Neural cell (in vitro differentiated cells): ENCODE results near the gene OSBP2. TPM values are rescaled to one million over a fixed set of nuclear protein-coding genes. Genes with fewer than 3 reads are reported as not detected.

Experiments used
- H2AFZ ChIP-seq: fragments of 200-600, 300-800 bp; sonication (generic), shearing (Covaris generic); 2 replicates; pipeline ENCODE4 v1.6.0; 2014; ENCODE audit warnings: low read depth, mild to moderate bottlenecking, antibody characterized with exemption, low read length, moderate library complexity
- H3F3A ChIP-seq: fragments of 200-600 bp; shearing (Covaris generic); 2 replicates; pipeline ENCODE4 v1.6.1; 2016; ENCODE audit warnings: mild to moderate bottlenecking, moderate library complexity, mixed read lengths, antibody characterized with exemption, low read length; ENCODE audit not compliant: insufficient read depth, poor library complexity, severe bottlenecking
- H3K27ac ChIP-seq: fragments of 200-600, 300-800 bp; sonication (generic), shearing (Covaris generic); 2 replicates; pipeline ENCODE4 v1.5.1; 2014; ENCODE audit warnings: mild to moderate bottlenecking, low read length, moderate library complexity
- H3K27me3 ChIP-seq: fragments of 300-800, 200-600 bp; sonication (generic), shearing (Covaris generic); 2 replicates; pipeline ENCODE4 v1.6.0; 2014; ENCODE audit warnings: mild to moderate bottlenecking, low read depth, low read length, moderate library complexity; ENCODE audit not compliant: insufficient read depth
- H3K36me3 ChIP-seq: fragments of 300-800, 200-600 bp; sonication (generic), shearing (Covaris generic); 2 replicates; pipeline ENCODE4 v1.5.1; 2014; ENCODE audit warnings: mild to moderate bottlenecking, antibody characterized with exemption, low read length, moderate library complexity; ENCODE audit not compliant: insufficient read depth
- H3K4me2 ChIP-seq: fragments of 300-800, 200-600 bp; sonication (generic), shearing (Covaris generic); 2 replicates; pipeline ENCODE4 v1.6.0; 2014; ENCODE audit warnings: mild to moderate bottlenecking, low read length
- H3K4me3 ChIP-seq: fragments of 300-800, 200-600 bp; sonication (generic), shearing (Covaris generic); 2 replicates; pipeline ENCODE4 v1.5.1; 2014; ENCODE audit warnings: mild to moderate bottlenecking, low read length, moderate library complexity
- H3K79me2 ChIP-seq: fragments of 200-600 bp; shearing (Covaris generic); replicated peaks from 2 replicates; pipeline ENCODE4 v1.6.0; 2014; ENCODE audit warnings: mild to moderate bottlenecking, low read length, moderate library complexity; ENCODE audit not compliant: insufficient read depth
- H3K9ac ChIP-seq: fragments of 300-800, 200-600 bp; sonication (generic), shearing (Covaris generic); 2 replicates; pipeline ENCODE4 v1.6.1; 2016; ENCODE audit warnings: mild to moderate bottlenecking, low read length, mixed read lengths
- H3K9me2 ChIP-seq: fragments of 200-600 bp; shearing (Covaris generic); 2 replicates; pipeline ENCODE4 v1.6.1; 2016; ENCODE audit warnings: mild to moderate bottlenecking, low read length, mixed read lengths; ENCODE audit not compliant: insufficient read depth
- H3K9me3 ChIP-seq: fragments of 200-600, 300-800 bp; sonication (generic), shearing (Covaris generic); 2 replicates; pipeline ENCODE4 v1.6.1; 2016; ENCODE audit warnings: mild to moderate bottlenecking, mixed run types, low read length, moderate library complexity, mixed read lengths
- H4K20me1 ChIP-seq: fragments of 200-600 bp; shearing (Covaris generic); 2 replicates; pipeline ENCODE4 v1.6.1; 2016; ENCODE audit warnings: mild to moderate bottlenecking, mixed run types; ENCODE audit not compliant: insufficient read depth
- CTCF ChIP-seq: fragments of 450-650 bp; IDR thresholded peaks from 2 replicates; pipeline ENCODE4 v1.5.1; 2014; ENCODE audit warnings: antibody characterized with exemption, mild to moderate bottlenecking, moderate library complexity; ENCODE audit not compliant: poor library complexity, severe bottlenecking
- EP300 ChIP-seq: fragments of 450-650 bp; conservative IDR thresholded peaks from 2 replicates; pipeline ENCODE4 v1.6.1; 2014; ENCODE audit warnings: antibody characterized with exemption, mild to moderate bottlenecking, moderate library complexity; ENCODE audit not compliant: poor library complexity, severe bottlenecking
- EZH2 ChIP-seq: fragments of 200-600, 300-800 bp; shearing (Covaris generic), sonication (generic); IDR thresholded peaks from 2 replicates; pipeline ENCODE4 v1.6.1; 2014; ENCODE audit warnings: antibody characterized with exemption, low read length, borderline replicate concordance, mild to moderate bottlenecking; ENCODE audit not compliant: insufficient read depth, poor library complexity, severe bottlenecking
- MXI1 ChIP-seq: fragments of 450-650 bp; conservative IDR thresholded peaks from 2 replicates; pipeline ENCODE4 v1.6.1; 2014; ENCODE audit warnings: antibody characterized with exemption, mild to moderate bottlenecking; ENCODE audit not compliant: poor library complexity, severe bottlenecking
- POLR2AphosphoS5 ChIP-seq: IDR thresholded peaks from 2 replicates; pipeline ENCODE4 v1.6.1; 2012
- RAD21 ChIP-seq: fragments of 450-650 bp; conservative IDR thresholded peaks from 2 replicates; pipeline ENCODE4 v1.6.1; 2014; ENCODE audit warnings: antibody characterized with exemption, mild to moderate bottlenecking, moderate library complexity
- REST ChIP-seq: IDR thresholded peaks from 2 replicates; pipeline ENCODE4 v1.6.1; 2012; ENCODE audit warnings: borderline replicate concordance
- SMC3 ChIP-seq: fragments of 450-650 bp; conservative IDR thresholded peaks from 2 replicates; pipeline ENCODE4 v1.6.1; 2014; ENCODE audit warnings: antibody characterized with exemption, mild to moderate bottlenecking, moderate library complexity; ENCODE audit not compliant: poor library complexity
- TAF1 ChIP-seq: IDR thresholded peaks from 2 replicates; pipeline ENCODE4 v1.6.1; 2012; ENCODE audit warnings: low read depth
- polyA plus RNA-seq: library from polyadenylated mRNA; depleted of rRNA; stranded (reverse); fragments of >200 nt; gene quantifications from 2 replicates; pipeline ENCODE4 v1.2.3, GENCODE V29; 2014

The OSBP2 gene
- polyA plus RNA-seq, 1 donor from 2014 or later, result 8.7 TPM

GRCh38 chr22:30948930-30949342 lies 254.3 kb downstream of the OSBP2 start:
- no peak overlapping the region for H3K4me2 ChIP-seq
- no peaks in the 10 kb centered on the region for H3K9me3 ChIP-seq
- no peaks in the 10 kb centered on the region for H3K79me2 ChIP-seq
- no peak overlapping the region for H3K27ac ChIP-seq
- H3K27me3 ChIP-seq, result no peaks in the 10 kb centered on the region
- no peak overlapping the region for H3K4me3 ChIP-seq
- no peak overlapping the region for H2AFZ ChIP-seq
- H3F3A ChIP-seq, result no peaks in the 10 kb centered on the region
- H3K9me2 ChIP-seq, result no peaks in the 10 kb centered on the region
- no peak overlapping the region for H3K9ac ChIP-seq
- TF ChIP-seq POLR2AphosphoS5 (no peak), EP300 (no peak), REST (no peak), SMC3 (no peak), EZH2 (no peak), TAF1 (no peak), MXI1 (no peak), CTCF (no peak), RAD21 (no peak)
- H3K36me3 ChIP-seq, result peaks cover 18% of the 10 kb centered on the region
- H4K20me1 ChIP-seq, result peaks cover 3% of the 10 kb centered on the region

DNA sequence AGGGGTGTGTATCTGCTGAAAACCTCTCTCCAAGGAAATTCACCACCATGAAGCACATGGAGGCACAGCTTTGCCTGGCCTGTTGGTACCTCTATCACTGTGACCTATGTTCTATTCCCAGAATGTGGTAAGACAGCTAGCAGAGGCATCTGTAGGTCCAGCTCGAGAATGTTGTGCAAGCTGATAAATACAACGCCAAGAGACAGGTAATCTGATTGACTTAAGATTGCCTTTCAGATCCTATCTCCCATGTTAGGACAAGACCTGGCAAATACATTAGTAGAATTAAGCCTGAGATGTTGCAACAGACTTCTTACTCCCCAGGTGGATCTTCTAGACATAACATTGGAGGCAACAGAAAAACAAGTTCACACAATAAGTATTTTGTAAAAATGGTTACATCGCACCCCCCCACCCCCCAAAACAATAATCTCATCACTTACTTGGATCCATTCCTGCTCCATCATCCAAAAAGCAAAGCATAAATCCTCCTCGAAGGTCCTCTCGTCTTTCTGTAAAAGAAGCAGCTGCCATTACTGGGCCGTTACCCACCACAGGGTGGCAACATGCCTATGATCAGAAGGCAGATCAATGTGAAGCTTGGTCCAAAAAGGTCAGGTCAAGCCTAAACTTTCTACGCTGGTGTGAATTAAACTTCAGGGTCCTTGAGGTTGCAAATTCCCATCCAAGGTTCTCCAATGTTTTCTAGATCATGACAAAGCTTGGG lies 255.4 kb downstream of the OSBP2 start:
- no peaks in the 10 kb centered on the region for H3K9me2 ChIP-seq
- H2AFZ ChIP-seq, result no peak overlapping the region
- no peak overlapping the region for H3K4me2 ChIP-seq
- H3K27me3 ChIP-seq, result no peaks in the 10 kb centered on the region
- no peak overlapping the region for H3K4me3 ChIP-seq
- no peaks in the 10 kb centered on the region for H3K79me2 ChIP-seq
- H3K36me3 ChIP-seq, result peaks cover 18% of the 10 kb centered on the region
- TF ChIP-seq REST (no peak), SMC3 (no peak), TAF1 (no peak), MXI1 (no peak), CTCF (no peak), EP300 (no peak), RAD21 (no peak), POLR2AphosphoS5 (no peak), EZH2 (no peak)
- no peak overlapping the region for H3K27ac ChIP-seq
- H4K20me1 ChIP-seq, result peaks cover 3% of the 10 kb centered on the region
- no peaks in the 10 kb centered on the region for H3K9me3 ChIP-seq
- H3F3A ChIP-seq, result no peaks in the 10 kb centered on the region
- H3K9ac ChIP-seq, result no peak overlapping the region
